ENCODE measurements around the gene MBNL2.

Gene MBNL2

GRCh38 chr13:97381189-97381588 lies 159.1 kb downstream of the MBNL2 start:
- Histone ChIP-seq H3K4me3 (ENCODE audit: insufficient read depth, low read length, poor library complexity, severe bottlenecking) (no peak overlapping the region), H4K20me1 (ENCODE audit: low read depth, low read length) (no peaks in the 10 kb centered on the region), H3K27me3 (ENCODE audit: low read length) (no peaks in the 10 kb centered on the region), H2AFZ (ENCODE audit: low read depth, low read length, severe bottlenecking) (no peak overlapping the region), H3K9me3 (ENCODE audit: insufficient read depth, low read length) (no peaks in the 10 kb centered on the region), H3K27ac (ENCODE audit: low read depth, low read length) (no peak overlapping the region), H3K79me2 (ENCODE audit: insufficient read depth, low read length) (no peaks in the 10 kb centered on the region), H3K4me2 (ENCODE audit: low read depth, low read length, poor library complexity, severe bottlenecking) (no peak overlapping the region), H3K9ac (ENCODE audit: low read length) (no peak overlapping the region), H3K9me2 (replicated peaks; ENCODE audit: insufficient read depth, low read length) (no peaks in the 10 kb centered on the region), H3K36me3 (ENCODE audit: low read length) (no peaks in the 10 kb centered on the region), H3F3A (ENCODE audit: insufficient read depth) (no peaks in the 10 kb centered on the region)
- TF ChIP-seq CTCF (IDR thresholded peaks at IDR 0.05; ENCODE audit: insufficient read depth, low read length, poor library complexity, severe bottlenecking): no peak
- no peak for TF ChIP-seq EZH2phosphoT487 (conservative IDR thresholded peaks at IDR 0.05; ENCODE audit: low read length)

- H2AFZ ChIP-seq (ENCODE audit: low read depth, low read length, severe bottlenecking): no peak overlapping the region
- H3K36me3 ChIP-seq (ENCODE audit: low read length): no peaks in the 10 kb centered on the region
- no peak overlapping the region for H3K4me2 ChIP-seq (ENCODE audit: low read depth, low read length, poor library complexity, severe bottlenecking)
- no peak for TF ChIP-seq CTCF (IDR thresholded peaks at IDR 0.05; ENCODE audit: insufficient read depth, low read length, poor library complexity, severe bottlenecking)
- TF ChIP-seq EZH2phosphoT487 (conservative IDR thresholded peaks at IDR 0.05; ENCODE audit: low read length): no peak
- H3F3A ChIP-seq (ENCODE audit: insufficient read depth): no peaks in the 10 kb centered on the region
- H3K4me3 ChIP-seq (ENCODE audit: insufficient read depth, low read length, poor library complexity, severe bottlenecking): no peak overlapping the region
- H3K9me3 ChIP-seq (ENCODE audit: insufficient read depth, low read length): no peaks in the 10 kb centered on the region
- H3K27me3 ChIP-seq (ENCODE audit: low read length): no peaks in the 10 kb centered on the region
- no peak overlapping the region for H3K9ac ChIP-seq (ENCODE audit: low read length)
- no peak overlapping the region for H3K27ac ChIP-seq (ENCODE audit: low read depth, low read length)
- no peaks in the 10 kb centered on the region for H4K20me1 ChIP-seq (ENCODE audit: low read depth, low read length)
- H3K79me2 ChIP-seq (ENCODE audit: insufficient read depth, low read length): no peaks in the 10 kb centered on the region
- no peaks in the 10 kb centered on the region for H3K9me2 ChIP-seq (replicated peaks; ENCODE audit: insufficient read depth, low read length)
Measured at GRCh38 chr13:97382276-97382675, 160.1 kb downstream of the MBNL2 start.

- Histone ChIP-seq H3K9me3 (ENCODE audit: insufficient read depth, low read length) (no peaks in the 10 kb centered on the region), H2AFZ (ENCODE audit: low read depth, low read length, severe bottlenecking) (no peak overlapping the region), H3K4me2 (ENCODE audit: low read depth, low read length, poor library complexity, severe bottlenecking) (no peak overlapping the region), H4K20me1 (ENCODE audit: low read depth, low read length) (no peaks in the 10 kb centered on the region), H3K27me3 (ENCODE audit: low read length) (no peaks in the 10 kb centered on the region), H3K27ac (ENCODE audit: low read depth, low read length) (no peak overlapping the region), H3K79me2 (ENCODE audit: insufficient read depth, low read length) (no peaks in the 10 kb centered on the region), H3K9ac (ENCODE audit: low read length) (no peak overlapping the region), H3F3A (ENCODE audit: insufficient read depth) (no peaks in the 10 kb centered on the region), H3K4me3 (ENCODE audit: insufficient read depth, low read length, poor library complexity, severe bottlenecking) (no peak overlapping the region), H3K36me3 (ENCODE audit: low read length) (no peaks in the 10 kb centered on the region), H3K9me2 (replicated peaks; ENCODE audit: insufficient read depth, low read length) (no peaks in the 10 kb centered on the region)
- TF ChIP-seq EZH2phosphoT487 (conservative IDR thresholded peaks at IDR 0.05; ENCODE audit: low read length) (no peak), CTCF (IDR thresholded peaks at IDR 0.05; ENCODE audit: insufficient read depth, low read length, poor library complexity, severe bottlenecking) (no peak)
Measured at GRCh38 chr13:97384371-97384770, 162.2 kb downstream of the MBNL2 start.
